Loucy (cell line): ENCODE results near the gene AIRE.

Experiments used
- H2AFZ ChIP-seq: fragments of 200-600 bp; sonication (generic); 2 replicates; pipeline ENCODE4 v1.6.0; 2016; ENCODE audit warnings: antibody characterized with exemption, mild to moderate bottlenecking, low read length, moderate library complexity
- H3F3A ChIP-seq: fragments of 200-600 bp; 2 replicates; pipeline ENCODE4 v1.6.0; 2016; ENCODE audit warnings: antibody characterized with exemption, low read depth, mild to moderate bottlenecking
- H3K27me3 ChIP-seq: fragments of 200-600 bp; sonication (generic); 2 replicates; pipeline ENCODE4 v1.6.1; 2014; ENCODE audit warnings: low read length, mild to moderate bottlenecking; ENCODE audit not compliant: insufficient read depth, poor library complexity, severe bottlenecking
- H3K36me3 ChIP-seq: fragments of 200-600 bp; sonication (generic); 2 replicates; pipeline ENCODE4 v1.6.1; 2016; ENCODE audit warnings: low read length; ENCODE audit not compliant: insufficient read depth
- H3K4me1 ChIP-seq: fragments of 200-600 bp; sonication (generic); 2 replicates; pipeline ENCODE4 v1.5.1; 2014; ENCODE audit warnings: low read length, mild to moderate bottlenecking; ENCODE audit not compliant: insufficient read depth, poor library complexity, severe bottlenecking
- H3K4me2 ChIP-seq: fragments of 200-600 bp; sonication (generic); 2 replicates; pipeline ENCODE4 v1.6.0; 2014; ENCODE audit warnings: antibody characterized with exemption, low read length, low read depth, mild to moderate bottlenecking; ENCODE audit not compliant: poor library complexity, severe bottlenecking
- H3K4me3 ChIP-seq: fragments of 200-600 bp; sonication (generic); 2 replicates; pipeline ENCODE4 v1.5.1; 2014; ENCODE audit warnings: low read length, mild to moderate bottlenecking, mixed read lengths; ENCODE audit not compliant: poor library complexity, severe bottlenecking
- H3K79me2 ChIP-seq: fragments of 200-600 bp; sonication (generic); 2 replicates; pipeline ENCODE4 v1.6.1; 2014; ENCODE audit warnings: low read length; ENCODE audit not compliant: insufficient read depth
- H3K9ac ChIP-seq: fragments of 200-600 bp; sonication (generic); 2 replicates; pipeline ENCODE4 v1.6.0; 2014; ENCODE audit warnings: mild to moderate bottlenecking, low read depth, low read length, moderate library complexity; ENCODE audit not compliant: poor library complexity, severe bottlenecking
- H3K9me2 ChIP-seq: fragments of 200-600 bp; sonication (generic); replicated peaks from 2 replicates; pipeline ENCODE4 v1.6.1; 2016; ENCODE audit warnings: low read depth, low read length, mixed read lengths
- H3K9me3 ChIP-seq: fragments of 200-600 bp; sonication (generic); 2 replicates; pipeline ENCODE4 v1.6.1; 2014; ENCODE audit warnings: mild to moderate bottlenecking, antibody characterized with exemption, low read length, low read depth; ENCODE audit not compliant: insufficient read depth
- H4K20me1 ChIP-seq: fragments of 200-600 bp; sonication (generic); 2 replicates; pipeline ENCODE4 v1.6.0; 2014; ENCODE audit warnings: antibody characterized with exemption, low read length, mild to moderate bottlenecking; ENCODE audit not compliant: insufficient read depth, poor library complexity, severe bottlenecking
- CTCF ChIP-seq: fragments of 200-600 bp; sonication (generic); conservative IDR thresholded peaks from 2 replicates; pipeline ENCODE4 v1.5.1; 2014; ENCODE audit warnings: mild to moderate bottlenecking, antibody characterized with exemption, low read length
- EZH2phosphoT487 ChIP-seq: fragments of 200-600 bp; IDR thresholded peaks from 2 replicates; pipeline ENCODE4 v1.6.1; 2018; ENCODE audit warnings: antibody characterized with exemption, mild to moderate bottlenecking, moderate library complexity, borderline replicate concordance

The AIRE gene

DNA sequence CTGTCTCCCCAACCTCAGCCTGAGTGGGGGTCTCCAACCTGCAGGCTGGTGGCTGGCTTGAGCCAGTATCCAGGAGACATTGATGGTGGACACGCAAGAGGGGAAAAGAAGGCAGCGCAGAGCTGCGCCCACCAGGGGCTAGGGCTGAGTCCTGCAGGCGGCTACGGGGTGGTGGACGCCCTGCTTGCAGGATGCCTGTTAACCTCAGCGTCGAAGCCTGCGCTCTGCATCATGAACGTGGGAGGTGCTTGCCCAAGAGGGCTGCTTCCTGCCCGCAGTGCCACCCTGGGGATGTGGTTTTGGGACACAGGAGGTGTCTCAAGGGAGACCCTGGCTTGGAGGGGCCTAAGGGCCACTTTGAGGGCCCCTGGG, 41.9 kb downstream of the AIRE start:
- Histone ChIP-seq H2AFZ (no peak overlapping the region), H3K4me1 (no peaks in the 10 kb centered on the region), H3K27me3 (no peaks in the 10 kb centered on the region), H3K9me2 (no peaks in the 10 kb centered on the region), H3K9ac (no peak overlapping the region), H3K4me2 (no peak overlapping the region), H3K79me2 (no peaks in the 10 kb centered on the region), H3K9me3 (no peaks in the 10 kb centered on the region), H3K36me3 (peaks cover 28% of the 10 kb centered on the region; the same call in 1 of the 2 replicates), H4K20me1 (no peaks in the 10 kb centered on the region), H3F3A (no peaks in the 10 kb centered on the region), H3K4me3 (no peak overlapping the region)
- TF ChIP-seq EZH2phosphoT487 (no peak), CTCF (no peak)

- Histone ChIP-seq H3K4me3 (no peak overlapping the region), H3K4me2 (no peak overlapping the region), H3K27me3 (no peaks in the 10 kb centered on the region), H2AFZ (no peak overlapping the region), H3F3A (no peaks in the 10 kb centered on the region), H3K79me2 (no peaks in the 10 kb centered on the region), H3K9me2 (no peaks in the 10 kb centered on the region), H3K9ac (no peak overlapping the region), H3K9me3 (no peaks in the 10 kb centered on the region), H4K20me1 (no peaks in the 10 kb centered on the region), H3K4me1 (no peaks in the 10 kb centered on the region), H3K36me3 (peaks cover 26% of the 10 kb centered on the region; the same call in 1 of the 2 replicates)
- no peak for TF ChIP-seq CTCF
- TF ChIP-seq EZH2phosphoT487, result no peak
These were observed 42.7 kb downstream of the AIRE start for GRCh38 chr21:44328242-44328895.

DNA sequence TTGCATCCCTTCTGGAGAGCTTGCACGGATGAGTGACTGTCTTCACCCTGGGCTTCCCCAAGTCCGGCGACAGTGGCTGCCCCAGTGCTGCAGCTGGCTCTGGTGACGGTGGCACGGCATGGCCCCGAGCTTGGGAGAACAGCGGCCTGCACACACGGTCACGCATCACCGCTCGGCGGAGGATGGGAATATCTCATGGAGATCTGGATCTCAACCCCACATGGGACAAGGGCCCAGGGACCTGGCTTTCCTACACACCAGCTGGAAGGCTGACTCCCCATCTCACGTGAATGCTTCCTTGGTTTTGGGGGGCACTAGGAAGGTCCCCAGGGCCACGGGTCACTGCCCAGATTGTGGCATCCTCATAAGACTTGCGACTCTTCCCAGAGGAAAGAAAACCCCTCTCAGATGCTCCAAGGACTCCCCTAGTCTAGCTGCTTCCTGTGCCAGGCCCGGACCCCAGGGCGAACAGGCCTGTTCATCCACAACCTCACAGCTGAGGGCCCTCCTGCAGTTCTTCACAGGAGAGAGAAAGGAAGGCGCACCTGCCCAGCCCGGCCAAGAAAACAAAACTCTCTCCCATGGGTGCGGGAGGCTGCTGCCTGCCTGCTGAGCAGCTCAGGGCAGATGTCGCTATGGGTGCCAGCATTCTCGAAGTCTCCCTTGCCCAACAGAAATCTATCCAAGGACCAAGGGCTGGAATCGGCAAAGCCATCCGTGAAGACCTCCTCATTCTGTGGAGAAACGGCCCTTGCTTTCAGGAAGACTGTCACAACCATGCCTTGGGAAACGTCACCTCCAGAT, 43.6 kb downstream of the AIRE start:
- H4K20me1 ChIP-seq, result no peaks in the 10 kb centered on the region

More for the DNA sequence above, 43.6 kb downstream of the AIRE start:
- H3K27me3 ChIP-seq, result no peaks in the 10 kb centered on the region
- H2AFZ ChIP-seq, result no peak overlapping the region
- no peaks in the 10 kb centered on the region for H3K9me2 ChIP-seq
- H3K36me3 ChIP-seq, result peaks cover 17% of the 10 kb centered on the region; the same call in 1 of the 2 replicates
- no peak overlapping the region for H3K4me3 ChIP-seq
- no peak overlapping the region for H3K4me2 ChIP-seq
- no peak for TF ChIP-seq CTCF
- TF ChIP-seq EZH2phosphoT487, result no peak
- H3K79me2 ChIP-seq, result no peaks in the 10 kb centered on the region
- H3K9ac ChIP-seq, result no peak overlapping the region
- H3K4me1 ChIP-seq, result no peaks in the 10 kb centered on the region
- H3K9me3 ChIP-seq, result no peaks in the 10 kb centered on the region
- H3F3A ChIP-seq, result no peaks in the 10 kb centered on the region
